GM18858 (cell line): ENCODE data around the gene SLC24A1.
"Not testable (repeated sequence)": the region's sequence is repeated elsewhere in the genome, so short reads cannot be mapped to it uniquely, and the experiment has no call there.

Source experiments
- ATAC-seq: cut with Tn5 transposase; IDR thresholded peaks from one replicate; pipeline ENCODE4 v1.9.1; 2021; ENCODE audit not compliant: unreplicated experiment

The SLC24A1 gene

GRCh38 chr15:65621638-65622037, at the start of gene SLC24A1:
Gene SLC24A1, plus strand, starts transcription at chr15:65621938. Its CDS starts 2,143 bp downstream, at chr15:65624081.
- no peak for ATAC-seq

- ATAC-seq: no peak
Measured at GRCh38 chr15:65571971-65572370, 49.8 kb upstream of the SLC24A1 start.

- ATAC-seq: no peak
Measured at GRCh38 chr15:65576664-65577063, 45.1 kb upstream of the SLC24A1 start.

- no peak for ATAC-seq
Measured at GRCh38 chr15:65577129-65577996, 44.4 kb upstream of the SLC24A1 start.

- ATAC-seq: no peak
Measured at GRCh38 chr15:65578904-65579728, 42.6 kb upstream of the SLC24A1 start.

- no peak for ATAC-seq
Measured at GRCh38 chr15:65579762-65580161, 42.0 kb upstream of the SLC24A1 start.

GRCh38 chr15:65580287-65580686, 41.5 kb upstream of the SLC24A1 start:
- no peak for ATAC-seq

- no peak for ATAC-seq
Measured at GRCh38 chr15:65583701-65584100, 38.0 kb upstream of the SLC24A1 start.

- no peak for ATAC-seq
Measured at GRCh38 chr15:65584241-65584640, 37.5 kb upstream of the SLC24A1 start.

GRCh38 chr15:65587094-65587493, 34.6 kb upstream of the SLC24A1 start:
- ATAC-seq: no peak

GRCh38 chr15:65595960-65596359, 25.8 kb upstream of the SLC24A1 start:
- no peak for ATAC-seq

GRCh38 chr15:65598468-65598867, 23.3 kb upstream of the SLC24A1 start:
- ATAC-seq: no peak

GRCh38 chr15:65599677-65600076, 22.1 kb upstream of the SLC24A1 start:
- no peak for ATAC-seq

- no peak for ATAC-seq
Measured at GRCh38 chr15:65603134-65603533, 18.6 kb upstream of the SLC24A1 start.

- ATAC-seq: no peak
Measured at GRCh38 chr15:65603559-65603958, 18.2 kb upstream of the SLC24A1 start.

GRCh38 chr15:65610871-65611718, 10.6 kb upstream of the SLC24A1 start, which contains the start of gene INTS14:
Gene INTS14, minus strand, starts transcription at chr15:65611131. Its CDS starts 3,751 bp downstream, at chr15:65607380.
- ATAC-seq: peak; percentile 86

- ATAC-seq: no peak
Measured at GRCh38 chr15:65611888-65612615, 9.7 kb upstream of the SLC24A1 start.

- no peak for ATAC-seq
Measured at GRCh38 chr15:65612616-65612946, 9.2 kb upstream of the SLC24A1 start.

GRCh38 chr15:65612949-65613744, 8.6 kb upstream of the SLC24A1 start:
- no peak for ATAC-seq

- ATAC-seq: not testable (repeated sequence)
Measured at GRCh38 chr15:65615887-65616286, 5.9 kb upstream of the SLC24A1 start.
